ENCODE results near the gene PKN1.

The PKN1 gene

DNA sequence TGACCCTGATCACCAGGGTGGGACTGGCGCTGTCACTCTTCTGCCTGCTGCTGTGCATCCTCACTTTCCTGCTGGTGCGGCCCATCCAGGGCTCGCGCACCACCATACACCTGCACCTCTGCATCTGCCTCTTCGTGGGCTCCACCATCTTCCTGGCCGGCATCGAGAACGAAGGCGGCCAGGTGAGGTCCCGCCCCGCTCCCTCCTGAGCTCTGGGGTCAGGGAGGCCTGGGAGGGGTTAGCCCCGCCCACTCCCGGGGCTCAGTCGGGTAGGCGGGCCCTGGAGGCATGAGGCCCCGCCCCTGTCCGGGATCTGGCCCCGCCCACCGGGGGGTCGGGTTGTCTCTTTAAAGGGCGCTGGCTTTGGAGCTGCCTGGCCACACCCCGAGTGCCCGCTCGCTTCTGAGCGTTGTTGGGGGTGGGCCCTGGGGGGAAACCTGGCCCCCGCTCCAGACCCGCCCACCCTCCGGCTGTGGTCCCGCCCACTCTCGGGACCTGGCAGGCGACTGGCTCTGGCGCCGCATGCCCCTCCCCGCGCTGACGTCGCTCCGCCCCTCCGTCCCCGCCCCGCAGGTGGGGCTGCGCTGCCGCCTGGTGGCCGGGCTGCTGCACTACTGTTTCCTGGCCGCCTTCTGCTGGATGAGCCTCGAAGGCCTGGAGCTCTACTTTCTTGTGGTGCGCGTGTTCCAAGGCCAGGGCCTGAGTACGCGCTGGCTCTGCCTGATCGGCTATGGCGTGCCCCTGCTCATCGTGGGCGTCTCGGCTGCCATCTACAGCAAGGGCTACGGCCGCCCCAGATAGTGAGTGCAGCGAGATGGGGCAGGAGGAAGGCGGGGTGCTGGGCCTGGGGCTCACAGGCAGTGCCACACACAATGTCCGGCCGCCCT is 27.1 kb upstream of the PKN1 start:
- peak; percentile 82 to 99 (median 90) for DNase-seq
- intact Hi-C loops (cut with DNase I): no loop called here

DNA sequence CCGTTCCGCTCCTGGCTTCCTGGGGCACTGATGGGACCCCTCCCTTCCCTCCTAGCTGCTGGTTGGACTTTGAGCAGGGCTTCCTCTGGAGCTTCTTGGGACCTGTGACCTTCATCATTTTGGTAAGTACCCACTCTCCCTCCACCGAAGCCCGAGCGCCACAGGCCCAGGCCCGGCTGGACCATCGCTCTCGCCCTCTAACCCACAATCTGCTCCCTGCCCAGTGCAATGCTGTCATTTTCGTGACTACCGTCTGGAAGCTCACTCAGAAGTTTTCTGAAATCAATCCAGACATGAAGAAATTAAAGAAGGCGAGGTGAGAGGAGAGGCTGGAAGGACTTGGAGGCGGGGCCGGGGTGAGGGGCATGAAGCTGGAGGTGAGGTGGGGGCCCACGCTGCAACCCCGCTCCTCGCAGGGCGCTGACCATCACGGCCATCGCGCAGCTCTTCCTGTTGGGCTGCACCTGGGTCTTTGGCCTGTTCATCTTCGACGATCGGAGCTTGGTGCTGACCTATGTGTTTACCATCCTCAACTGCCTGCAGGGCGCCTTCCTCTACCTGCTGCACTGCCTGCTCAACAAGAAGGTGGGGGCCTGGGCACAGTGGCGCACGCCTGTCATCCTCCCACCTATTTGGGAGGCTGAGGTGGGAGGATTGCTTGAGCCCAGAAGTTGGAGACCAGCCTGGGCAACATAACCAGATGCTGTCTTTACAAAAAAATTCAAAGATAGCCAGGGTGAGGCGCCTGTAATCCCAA is 26.3 kb upstream of the PKN1 start:
- intact Hi-C loops (cut with DNase I): no loop called here
- DNase-seq: no peak

DNA sequence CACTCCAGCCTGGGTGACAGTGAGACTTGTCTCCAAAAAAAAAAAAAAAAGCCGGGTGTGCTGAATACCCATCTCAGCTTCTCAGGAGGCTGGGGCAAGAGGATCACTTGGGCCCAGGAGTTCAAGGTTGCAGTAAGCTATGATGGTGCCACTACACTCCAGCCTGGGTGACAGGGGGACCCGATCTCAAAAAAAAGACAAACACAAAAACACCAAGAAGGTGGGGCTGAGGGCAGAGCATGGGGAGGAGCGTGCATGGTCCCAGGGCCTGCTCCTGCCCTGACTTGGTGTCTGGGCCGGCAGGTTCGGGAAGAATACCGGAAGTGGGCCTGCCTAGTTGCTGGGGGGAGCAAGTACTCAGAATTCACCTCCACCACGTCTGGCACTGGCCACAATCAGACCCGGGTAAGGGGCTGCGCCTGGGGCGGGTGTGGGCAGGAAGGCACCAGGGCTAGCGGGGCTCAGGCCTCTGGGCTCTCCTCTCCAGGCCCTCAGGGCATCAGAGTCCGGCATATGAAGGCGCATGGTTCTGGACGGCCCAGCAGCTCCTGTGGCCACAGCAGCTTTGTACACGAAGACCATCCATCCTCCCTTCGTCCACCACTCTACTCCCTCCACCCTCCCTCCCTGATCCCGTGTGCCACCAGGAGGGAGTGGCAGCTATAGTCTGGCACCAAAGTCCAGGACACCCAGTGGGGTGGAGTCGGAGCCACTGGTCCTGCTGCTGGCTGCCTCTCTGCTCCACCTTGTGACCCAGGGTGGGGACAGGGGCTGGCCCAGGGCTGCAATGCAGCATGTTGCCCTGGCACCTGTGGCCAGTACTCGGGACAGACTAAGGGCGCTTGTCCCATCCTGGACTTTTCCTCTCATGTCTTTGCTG is 25.3 kb upstream of the PKN1 start:
- intact Hi-C loops (cut with DNase I): no loop called here
- DNase-seq: no peak

DNA sequence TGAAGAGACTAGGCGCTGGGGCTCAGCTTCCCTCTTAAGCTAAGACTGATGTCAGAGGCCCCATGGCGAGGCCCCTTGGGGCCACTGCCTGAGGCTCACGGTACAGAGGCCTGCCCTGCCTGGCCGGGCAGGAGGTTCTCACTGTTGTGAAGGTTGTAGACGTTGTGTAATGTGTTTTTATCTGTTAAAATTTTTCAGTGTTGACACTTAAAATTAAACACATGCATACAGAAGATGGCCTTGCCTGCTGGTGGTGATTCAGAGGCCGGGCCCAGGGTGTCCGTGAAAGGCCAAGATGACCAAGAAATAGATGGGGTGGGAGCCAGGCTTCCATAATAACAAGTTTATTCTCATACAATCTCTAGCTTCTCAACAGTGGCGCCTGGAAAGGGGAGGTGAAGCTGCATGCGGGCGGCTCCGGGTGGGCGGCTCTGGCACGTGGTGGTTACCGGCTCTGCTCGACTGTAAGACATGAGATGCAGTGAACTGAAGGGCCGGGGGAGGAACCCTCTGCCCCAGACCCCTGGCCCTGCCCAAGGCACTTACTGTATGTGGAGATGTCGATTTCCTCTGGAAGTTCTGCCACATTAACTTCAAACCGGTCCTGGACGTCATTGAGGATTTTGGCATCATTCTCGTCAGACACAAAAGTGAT is 24.5 kb upstream of the PKN1 start:
- intact Hi-C loops (cut with DNase I): no loop called here
- DNase-seq: no peak

DNA sequence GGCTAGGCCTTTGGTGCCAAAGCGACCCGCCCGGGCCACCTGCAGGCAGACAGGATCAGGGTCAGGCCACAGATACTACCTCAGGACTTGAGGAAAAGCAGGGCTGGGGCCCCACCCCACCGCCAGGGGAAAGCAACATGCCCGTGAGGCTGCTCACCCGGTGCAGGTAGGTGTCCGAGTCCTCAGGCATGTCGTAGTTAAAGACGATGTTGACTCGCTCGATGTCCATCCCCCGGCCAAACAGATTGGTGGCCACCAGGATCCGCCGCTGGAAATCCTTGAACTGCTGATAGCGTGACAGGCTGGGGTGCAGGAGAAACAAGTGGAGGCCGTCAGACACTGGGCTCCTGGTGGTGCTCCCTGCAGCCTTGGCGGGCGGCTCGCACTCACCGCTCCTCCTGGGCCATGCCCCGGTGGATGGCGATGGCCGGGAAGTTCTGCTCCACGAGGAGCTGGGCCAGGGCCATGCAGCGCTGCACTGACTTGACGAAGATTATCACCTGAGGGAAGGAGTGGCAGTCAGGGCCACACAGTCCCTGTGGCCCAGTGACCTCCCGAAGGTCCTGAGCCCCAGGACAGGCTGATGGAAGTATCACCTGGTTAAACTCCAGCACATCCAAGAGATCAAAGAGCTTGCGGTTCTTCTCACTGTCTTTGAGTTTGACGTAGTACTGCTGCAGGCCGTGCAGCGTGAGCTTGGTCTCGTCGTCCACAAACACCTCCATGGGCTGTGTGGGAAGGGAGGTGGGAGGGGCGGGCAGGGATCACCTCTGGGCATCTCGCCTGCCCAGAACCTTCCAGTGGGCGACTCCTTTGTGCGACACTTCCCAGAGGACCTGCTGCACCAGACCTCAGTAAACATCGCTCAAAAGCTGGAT is 23.7 kb upstream of the PKN1 start:
- intact Hi-C loops (cut with DNase I): no loop called here
- peak in 1 of 10 donors; percentile 61 for DNase-seq

DNA sequence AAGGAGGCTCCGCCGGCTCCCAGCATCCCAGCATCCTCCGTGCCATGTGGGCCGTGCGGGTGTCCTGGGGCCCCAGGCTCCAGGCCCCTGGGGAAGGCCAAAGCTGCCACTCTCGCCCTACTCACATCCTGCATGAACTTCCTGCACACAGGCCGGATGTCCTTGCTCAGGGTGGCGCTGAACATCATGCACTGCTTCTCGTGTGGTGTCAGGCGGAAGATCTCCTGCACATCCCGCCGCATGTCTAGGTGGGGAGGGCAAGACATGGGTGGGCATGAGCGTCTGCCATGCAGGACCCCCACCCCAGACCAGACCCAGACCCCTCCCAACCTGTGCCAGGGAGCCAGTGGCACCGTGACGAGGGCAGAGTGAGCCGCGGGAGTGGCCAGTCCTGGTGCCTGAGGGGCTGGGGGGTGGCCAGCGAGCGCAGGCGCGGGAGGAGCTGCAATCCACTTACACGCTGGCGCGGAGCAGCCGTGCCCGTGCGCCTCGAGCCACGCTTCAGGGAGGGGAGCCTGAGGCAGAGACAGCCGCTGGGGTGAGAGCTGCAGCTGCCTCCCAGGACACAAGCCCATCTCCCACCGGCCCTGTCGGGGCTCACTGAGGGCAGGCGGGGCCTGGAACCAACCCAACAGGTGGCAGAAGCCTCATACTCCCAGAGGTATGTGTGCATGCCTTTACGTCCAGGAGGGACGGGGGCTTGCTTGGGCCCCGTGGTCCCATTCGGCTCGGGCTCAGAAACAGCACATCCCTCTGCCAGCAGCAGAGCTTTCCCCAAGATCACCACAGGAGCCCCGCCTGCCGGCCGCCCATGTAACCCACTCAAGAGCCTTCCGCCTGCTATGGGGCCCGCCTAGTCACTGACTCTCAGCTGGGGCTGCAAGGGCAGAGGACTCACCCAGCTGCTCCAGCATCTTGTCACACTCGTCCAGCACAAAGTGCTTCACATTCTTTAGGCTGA is 22.7 kb upstream of the PKN1 start:
- peak in 1 of 10 donors; percentile 80 for DNase-seq

DNA sequence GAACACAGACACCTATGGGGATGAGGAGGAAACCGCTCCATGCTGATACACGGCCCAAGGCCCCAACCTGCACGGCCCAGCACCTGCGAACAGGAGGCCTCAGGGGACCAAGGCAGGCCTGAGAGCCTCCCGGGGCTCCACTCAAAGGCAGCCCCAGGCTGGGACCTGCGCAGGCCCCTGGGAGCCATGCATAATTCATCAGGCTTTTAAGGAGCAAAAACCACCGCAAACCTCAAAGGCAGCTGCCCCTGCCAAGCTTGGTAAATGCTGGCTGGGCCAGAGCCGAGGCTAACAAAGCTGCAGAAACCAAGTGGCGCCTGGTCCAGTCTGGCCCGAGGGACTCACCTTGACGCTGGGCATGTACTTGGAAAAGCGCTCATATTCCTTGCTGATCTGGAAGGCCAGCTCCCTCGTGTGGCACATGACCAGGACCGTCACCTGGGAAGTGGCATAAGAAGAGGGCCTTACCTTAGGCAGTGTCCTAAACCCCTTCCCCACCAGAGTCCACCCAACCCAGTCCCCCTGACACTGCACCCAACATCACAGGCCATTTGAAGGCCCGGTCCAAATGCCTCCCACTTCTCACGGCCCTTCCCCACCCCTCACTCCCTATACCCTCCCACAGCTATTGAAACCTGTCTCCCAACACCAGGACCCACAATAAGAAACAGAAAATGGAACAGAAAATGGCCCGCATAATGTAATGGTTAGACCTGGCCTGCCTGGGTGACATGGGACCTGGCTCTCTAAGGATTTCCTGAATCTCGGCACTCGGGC is 21.8 kb upstream of the PKN1 start:
- intact Hi-C loops (cut with DNase I): no loop called here
- no peak for DNase-seq

More for the DNA sequence above, 22.7 kb upstream of the PKN1 start:
- intact Hi-C loops (cut with DNase I): no loop called here

DNA sequence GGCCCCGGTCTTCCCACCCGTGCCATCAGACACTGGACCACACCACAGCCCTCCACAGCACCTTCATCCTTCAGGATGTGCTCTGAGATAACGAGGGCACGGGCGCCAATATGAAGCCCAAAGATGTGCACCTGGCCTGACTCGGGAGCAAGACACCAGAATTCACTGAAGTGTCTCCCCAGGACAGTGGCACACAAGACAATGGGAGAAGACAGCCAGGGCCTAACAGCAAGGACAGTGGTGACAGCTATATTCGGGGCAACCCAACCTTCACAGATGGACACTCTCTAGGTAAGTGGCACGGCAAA is 21.2 kb upstream of the PKN1 start:
- intact Hi-C loops (cut with DNase I): no loop called here
- no peak for DNase-seq

DNA sequence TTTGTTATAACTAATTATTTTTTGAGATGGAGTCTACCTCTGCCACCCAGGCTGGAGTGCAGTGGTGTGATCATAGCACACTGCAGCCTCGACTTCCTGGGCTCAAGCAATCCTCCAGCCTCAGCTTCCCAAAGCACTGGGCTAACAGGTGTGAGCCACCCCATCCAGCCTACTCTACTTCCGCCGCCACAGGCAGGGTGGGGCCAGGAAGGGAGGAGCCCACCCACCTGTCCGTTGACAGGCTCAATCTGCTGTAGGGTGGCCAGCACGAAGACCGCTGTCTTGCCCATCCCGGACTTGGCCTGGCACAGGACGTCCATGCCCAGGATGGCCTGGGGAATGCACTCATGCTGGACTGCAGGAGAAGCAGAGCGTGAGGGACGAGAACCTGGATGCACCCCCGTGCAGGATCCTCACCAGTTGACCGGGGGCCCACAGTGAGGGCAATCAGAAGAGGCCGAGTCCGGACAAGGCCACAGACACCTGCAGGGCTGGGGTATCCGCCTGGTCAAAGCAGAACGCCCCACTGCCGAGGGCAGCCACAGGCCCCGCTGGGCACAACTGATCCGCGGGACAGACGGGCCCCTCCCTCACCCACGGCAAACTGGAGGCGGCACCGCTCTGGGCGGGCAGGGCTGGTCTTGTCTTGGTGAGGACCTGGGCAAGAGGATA is 20.6 kb upstream of the PKN1 start:
- intact Hi-C loops (cut with DNase I): no loop called here
- peak in 1 of 10 donors; percentile 80 for DNase-seq

DNA sequence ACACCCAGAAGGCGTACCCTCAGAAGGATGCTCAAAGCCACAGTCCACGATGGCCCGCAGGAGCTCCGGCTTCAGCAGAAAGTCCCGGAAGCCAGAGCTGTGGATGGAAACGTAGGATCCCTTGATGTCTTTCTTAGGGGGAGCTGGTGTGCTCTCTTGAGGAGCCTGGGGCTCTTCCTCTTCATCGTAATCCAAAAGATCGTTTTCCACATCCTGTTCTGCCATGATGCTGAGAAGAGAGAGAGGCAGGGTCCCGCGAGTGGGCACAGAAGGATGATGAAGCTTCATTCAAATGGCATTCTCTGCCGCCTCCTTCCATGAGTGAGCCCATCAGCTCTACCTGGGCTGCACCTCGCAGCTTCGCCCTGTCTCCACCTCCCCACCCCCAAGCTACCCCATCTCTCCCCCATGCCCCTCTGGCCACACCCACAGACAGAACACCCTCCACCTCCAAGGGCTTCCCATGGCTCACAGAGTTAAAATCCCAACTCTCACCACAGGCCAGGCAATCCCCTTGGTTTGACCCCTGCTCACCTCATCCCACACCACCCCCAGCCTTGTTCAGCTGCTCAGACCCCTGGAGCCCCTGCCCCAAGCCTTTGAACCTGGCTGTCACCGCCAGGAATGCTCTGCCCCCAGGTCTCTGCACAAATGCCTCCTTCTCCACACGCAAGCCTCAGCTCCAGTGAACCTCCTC is 20.0 kb upstream of the PKN1 start:
- intact Hi-C loops (cut with DNase I): no loop called here
- DNase-seq: no peak

DNA sequence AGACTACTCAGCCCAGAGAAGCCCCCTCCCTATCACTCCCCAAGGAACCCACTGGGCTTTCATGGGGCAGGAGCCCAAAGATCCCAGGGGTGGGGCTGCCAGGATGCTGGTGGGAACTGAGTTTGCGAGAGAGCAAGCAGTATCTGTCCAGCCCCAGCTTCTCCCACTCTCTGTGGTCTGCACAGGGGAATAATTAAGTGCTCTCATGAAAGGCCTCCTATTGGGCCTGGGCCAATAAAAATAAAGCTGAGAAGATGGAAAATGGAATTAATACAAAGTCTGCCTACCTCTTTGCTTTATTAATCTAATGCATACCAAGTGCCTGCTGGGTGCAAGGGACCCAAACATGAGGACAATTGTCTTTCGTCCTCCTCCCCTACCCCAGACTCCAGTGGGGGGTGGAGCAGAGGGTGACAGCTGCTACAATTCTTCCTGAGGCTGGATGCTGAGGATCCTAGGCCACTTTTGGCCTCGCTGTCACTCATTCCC is 19.4 kb upstream of the PKN1 start:
- intact Hi-C loops (cut with DNase I): no loop called here
- DNase-seq: no peak

DNA sequence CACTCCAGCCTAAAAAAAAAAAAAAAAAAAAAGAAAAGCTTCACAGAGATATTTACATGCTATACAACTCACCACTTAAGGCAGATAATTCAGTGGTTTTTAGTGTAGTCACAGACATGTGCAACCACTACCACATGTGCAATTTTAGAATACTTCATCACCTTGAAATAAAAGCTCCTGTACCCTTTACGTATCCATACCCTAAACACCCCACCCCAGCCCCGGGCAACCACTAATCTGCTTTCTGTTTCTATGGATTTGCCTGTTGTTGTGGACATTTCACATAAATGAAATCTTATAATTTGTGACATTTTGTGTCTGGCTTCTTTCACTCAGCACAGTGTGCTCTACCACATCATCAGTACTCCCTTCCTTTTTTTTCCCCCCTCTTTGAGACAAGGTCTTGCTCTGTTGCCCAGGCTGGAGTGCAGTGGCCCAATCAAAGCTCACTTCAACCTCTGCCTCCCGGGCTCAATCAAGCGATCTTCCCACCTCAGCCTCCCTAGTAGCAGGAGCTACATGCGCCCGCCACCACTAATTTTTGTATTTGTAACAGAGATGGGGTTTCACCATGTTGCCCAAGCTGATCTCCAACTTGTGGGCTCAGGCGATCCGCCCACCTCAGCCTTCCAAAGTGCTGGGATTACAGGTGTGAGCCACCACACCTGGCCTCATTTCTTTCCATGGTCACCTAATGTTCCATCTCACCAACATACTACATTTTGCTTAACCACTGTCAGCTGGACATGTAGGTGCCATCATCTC is 18.0 kb upstream of the PKN1 start:
- intact Hi-C loops (cut with DNase I): no loop called here
- no peak for DNase-seq

DNA sequence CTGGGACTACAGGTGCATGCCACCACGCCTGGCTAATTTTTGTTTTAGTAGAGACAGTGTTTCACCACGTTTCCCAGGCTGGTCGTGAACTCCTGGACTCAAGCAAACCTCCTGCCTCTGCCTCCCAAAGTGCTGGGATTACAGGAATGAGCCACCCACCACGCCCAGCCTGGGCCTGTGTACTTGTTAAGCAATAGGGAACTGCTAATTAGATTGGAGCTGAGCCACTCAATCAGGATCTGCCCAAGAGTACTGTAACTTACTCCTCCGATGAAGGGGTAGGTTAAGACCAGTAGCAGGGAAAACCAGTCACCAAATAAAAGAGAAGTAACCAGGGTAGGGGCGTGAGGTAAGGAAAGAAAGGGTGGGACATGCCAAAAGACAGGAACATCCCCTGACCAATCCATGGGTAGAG is 16.3 kb upstream of the PKN1 start:
- intact Hi-C loops (cut with DNase I): no loop called here
- no peak for DNase-seq

DNA sequence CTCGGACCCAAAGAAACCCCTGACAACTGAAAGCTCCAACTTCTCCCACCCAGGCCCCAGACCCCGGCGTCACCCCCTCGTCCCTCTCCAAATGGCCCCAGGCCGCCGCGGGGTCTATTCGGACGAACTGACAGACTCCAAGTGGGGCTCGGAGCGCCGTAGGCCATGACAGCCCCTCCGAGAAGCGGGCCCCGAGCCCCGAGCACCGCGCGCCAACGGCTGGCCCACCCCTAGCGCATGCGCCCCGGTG is 14.3 kb upstream of the PKN1 start:
- intact Hi-C loops (cut with DNase I): no loop called here
- peak in 2 of 10 donors; percentile 67 to 76 for DNase-seq

DNA sequence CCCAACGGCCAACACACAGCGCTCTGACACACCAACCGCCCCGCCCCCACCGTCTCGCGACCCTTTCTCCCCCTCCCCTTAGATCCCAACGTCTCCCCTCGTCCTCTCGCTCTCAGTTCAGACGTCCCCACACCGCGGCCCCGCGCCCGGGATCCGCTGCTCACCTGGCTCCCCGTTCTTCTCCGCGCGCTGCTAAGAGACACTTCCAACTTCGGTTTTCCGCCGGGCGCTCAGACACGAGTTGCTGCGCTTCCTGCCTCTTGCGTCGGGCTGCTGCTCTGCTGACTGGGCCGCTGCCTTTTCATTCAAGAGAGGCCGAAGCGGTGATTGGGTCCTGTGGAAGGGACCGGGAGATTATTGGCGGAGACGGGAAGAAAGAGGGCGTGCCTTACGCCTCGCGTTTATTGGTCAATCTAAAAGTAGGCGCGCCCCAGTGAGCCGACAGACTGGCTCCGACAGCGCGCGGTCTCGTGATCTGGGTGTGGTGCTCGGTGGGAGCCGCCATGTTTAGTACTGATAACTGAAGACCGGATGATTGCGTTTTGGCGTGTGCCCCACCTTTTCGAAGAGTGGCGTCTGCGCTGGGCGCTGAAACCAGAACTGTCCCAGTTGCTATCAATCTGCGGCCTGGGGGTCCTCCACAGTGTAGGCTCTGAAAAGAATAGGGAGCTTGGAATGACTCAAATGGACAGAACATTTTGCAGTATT is 13.8 kb upstream of the PKN1 start, which contains the start of gene DDX39A:
TSS of gene DDX39A (minus strand) at position 236 of the 708 bp plus-strand sequence. CDS start 6,121 bp downstream, outside the sequence.
- DNase-seq: peak; percentile 95 to 100 (median 97)
- intact Hi-C loops (cut with DNase I): no loop called here
